HUES48 (cell line): ENCODE measurements around the gene PFDN1.

Experiments
- H3K27ac ChIP-seq: one replicate; pipeline ENCODE4 v1.7.0; 2013; ENCODE audit warnings: low read depth, low read length, inconsistent platforms
- H3K27me3 ChIP-seq: 2 replicates; pipeline ENCODE4 v1.6.1; 2013; ENCODE audit warnings: mild to moderate bottlenecking, low read length; ENCODE audit not compliant: control insufficient read depth, insufficient read depth
- H3K36me3 ChIP-seq: 2 replicates; pipeline ENCODE4 v1.6.1; 2013; ENCODE audit warnings: low read length; ENCODE audit not compliant: control insufficient read depth, insufficient read depth
- H3K4me1 ChIP-seq: 2 replicates; pipeline ENCODE4 v1.6.1; 2013; ENCODE audit warnings: mild to moderate bottlenecking, low read length; ENCODE audit not compliant: control insufficient read depth, insufficient read depth
- H3K4me3 ChIP-seq: 2 replicates; pipeline ENCODE4 v1.5.1; 2013; ENCODE audit warnings: mild to moderate bottlenecking, low read depth, low read length
- H3K9ac ChIP-seq: 2 replicates; pipeline ENCODE4 v1.6.1; 2013; ENCODE audit warnings: mild to moderate bottlenecking, low read depth, low read length, moderate library complexity
- H3K9me3 ChIP-seq: 2 replicates; pipeline ENCODE4 v1.6.1; 2013; ENCODE audit warnings: low read length; ENCODE audit not compliant: control insufficient read depth, insufficient read depth

Gene PFDN1

DNA sequence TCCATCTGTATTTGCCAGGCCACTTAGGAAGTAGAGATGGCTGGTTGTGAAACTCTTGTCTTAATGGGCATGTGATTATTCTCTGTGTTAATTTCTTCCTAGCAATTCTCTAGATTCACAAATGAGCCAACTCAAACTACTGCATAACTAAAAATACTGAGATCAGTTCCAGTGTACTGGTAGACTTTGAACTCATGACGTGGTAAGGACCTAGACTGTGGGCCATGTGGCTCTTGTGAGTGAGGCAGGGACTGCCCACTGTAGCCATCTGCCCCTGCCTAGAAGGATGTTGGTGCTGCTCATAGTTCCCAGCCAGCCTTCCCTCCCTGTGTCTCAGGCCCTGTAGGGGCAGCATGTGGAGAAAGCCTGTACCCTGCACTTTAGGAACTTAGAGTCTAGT lies 80.5 kb downstream of the PFDN1 start:
- no peak overlapping the region for H3K4me3 ChIP-seq
- H3K36me3 ChIP-seq: no peaks in the 10 kb centered on the region
- H3K27ac ChIP-seq: no peak overlapping the region
- no peaks in the 10 kb centered on the region for H3K9me3 ChIP-seq
- no peaks in the 10 kb centered on the region for H3K27me3 ChIP-seq
- H3K9ac ChIP-seq: no peak overlapping the region
- H3K4me1 ChIP-seq: peaks cover 10% of the 10 kb centered on the region; the same call in 1 of the 2 replicates

DNA sequence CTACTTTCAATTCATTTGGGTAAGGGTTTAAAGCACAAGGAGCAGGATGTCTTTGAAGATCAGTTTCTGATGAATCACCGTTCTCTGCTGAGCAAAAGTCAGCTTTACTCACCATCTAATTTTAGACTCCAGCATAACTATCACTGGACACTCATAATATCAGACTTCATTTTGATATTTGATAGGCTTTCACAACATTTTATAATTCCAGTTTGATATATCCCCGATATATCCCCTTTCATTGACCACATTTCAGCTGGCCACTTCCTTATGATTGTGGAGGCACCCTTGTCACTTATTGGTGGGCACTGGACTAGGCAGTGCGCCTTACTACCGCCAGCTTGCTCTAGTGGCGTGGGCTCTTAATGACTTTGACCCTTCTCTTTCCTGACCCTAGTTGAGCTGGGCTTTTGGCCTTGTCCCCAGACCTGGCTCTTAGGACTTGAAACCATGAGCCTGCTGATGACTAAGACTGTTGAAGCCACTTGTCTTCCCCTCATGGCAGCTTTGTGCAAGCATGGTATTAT lies 81.1 kb downstream of the PFDN1 start:
- Histone ChIP-seq H3K9ac (no peak overlapping the region), H3K36me3 (no peaks in the 10 kb centered on the region), H3K4me1 (peaks cover 10% of the 10 kb centered on the region; the same call in 1 of the 2 replicates), H3K27me3 (no peaks in the 10 kb centered on the region), H3K27ac (no peak overlapping the region), H3K4me3 (no peak overlapping the region), H3K9me3 (no peaks in the 10 kb centered on the region)

DNA sequence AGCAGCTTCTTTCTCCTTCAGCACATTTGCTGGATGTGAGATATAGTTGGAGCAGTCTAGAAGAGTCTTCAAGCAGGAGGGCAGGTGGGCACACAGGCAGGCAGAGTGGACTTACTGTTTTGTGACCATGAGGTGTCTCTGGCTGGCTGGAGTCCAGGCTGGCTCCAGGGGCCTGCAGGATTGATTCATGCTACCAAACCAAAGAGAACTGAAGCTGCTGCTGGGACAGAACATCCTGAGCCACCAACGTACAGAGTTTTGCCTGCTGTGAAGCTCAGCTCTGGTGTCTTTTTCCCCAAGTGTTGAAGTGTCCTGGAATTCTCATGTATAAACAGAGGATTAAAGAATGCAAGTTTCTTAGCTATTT lies 82.2 kb downstream of the PFDN1 start:
- Histone ChIP-seq H3K36me3 (no peaks in the 10 kb centered on the region), H3K9ac (no peak overlapping the region), H3K27me3 (no peaks in the 10 kb centered on the region), H3K9me3 (no peaks in the 10 kb centered on the region), H3K27ac (peak overlapping the region; percentile 23), H3K4me1 (peaks cover 17% of the 10 kb centered on the region), H3K4me3 (no peak overlapping the region)

DNA sequence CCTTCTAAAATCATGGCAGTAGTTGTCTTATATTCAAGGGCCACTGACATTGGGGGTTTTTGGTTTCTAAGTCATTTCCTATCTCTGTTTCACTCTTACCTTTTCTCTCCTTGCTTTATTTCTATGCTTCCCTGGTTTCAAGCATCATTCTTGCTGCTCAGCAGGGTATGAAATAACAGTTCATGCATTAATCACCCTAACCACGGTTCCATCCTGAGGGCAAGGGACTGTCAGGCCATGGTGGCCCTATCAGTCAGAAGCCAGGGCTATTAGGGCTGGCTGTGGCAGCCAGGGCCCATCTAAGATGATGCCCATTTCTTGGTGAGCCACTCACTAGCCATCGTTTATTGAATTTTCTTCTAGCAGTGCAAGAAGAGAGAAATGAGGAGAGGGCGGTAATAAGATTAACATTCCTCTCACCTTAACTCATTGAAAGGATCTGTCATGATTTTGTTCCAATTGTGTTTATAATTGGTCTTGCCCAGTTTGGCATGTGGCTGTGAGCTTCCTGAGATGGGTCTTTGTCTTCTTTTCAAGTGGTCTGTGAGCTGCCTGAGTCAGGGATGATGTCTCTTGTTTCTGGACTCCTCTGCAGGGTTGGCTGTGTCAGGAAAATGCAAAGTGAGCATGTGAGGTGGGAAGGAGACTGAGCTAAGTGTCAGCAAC lies 82.7 kb downstream of the PFDN1 start:
- no peaks in the 10 kb centered on the region for H3K9me3 ChIP-seq
- H3K27me3 ChIP-seq: no peaks in the 10 kb centered on the region
- H3K4me3 ChIP-seq: no peak overlapping the region
- H3K36me3 ChIP-seq: no peaks in the 10 kb centered on the region
- no peak overlapping the region for H3K27ac ChIP-seq
- H3K9ac ChIP-seq: no peak overlapping the region
- peaks cover 20% of the 10 kb centered on the region for H3K4me1 ChIP-seq

DNA sequence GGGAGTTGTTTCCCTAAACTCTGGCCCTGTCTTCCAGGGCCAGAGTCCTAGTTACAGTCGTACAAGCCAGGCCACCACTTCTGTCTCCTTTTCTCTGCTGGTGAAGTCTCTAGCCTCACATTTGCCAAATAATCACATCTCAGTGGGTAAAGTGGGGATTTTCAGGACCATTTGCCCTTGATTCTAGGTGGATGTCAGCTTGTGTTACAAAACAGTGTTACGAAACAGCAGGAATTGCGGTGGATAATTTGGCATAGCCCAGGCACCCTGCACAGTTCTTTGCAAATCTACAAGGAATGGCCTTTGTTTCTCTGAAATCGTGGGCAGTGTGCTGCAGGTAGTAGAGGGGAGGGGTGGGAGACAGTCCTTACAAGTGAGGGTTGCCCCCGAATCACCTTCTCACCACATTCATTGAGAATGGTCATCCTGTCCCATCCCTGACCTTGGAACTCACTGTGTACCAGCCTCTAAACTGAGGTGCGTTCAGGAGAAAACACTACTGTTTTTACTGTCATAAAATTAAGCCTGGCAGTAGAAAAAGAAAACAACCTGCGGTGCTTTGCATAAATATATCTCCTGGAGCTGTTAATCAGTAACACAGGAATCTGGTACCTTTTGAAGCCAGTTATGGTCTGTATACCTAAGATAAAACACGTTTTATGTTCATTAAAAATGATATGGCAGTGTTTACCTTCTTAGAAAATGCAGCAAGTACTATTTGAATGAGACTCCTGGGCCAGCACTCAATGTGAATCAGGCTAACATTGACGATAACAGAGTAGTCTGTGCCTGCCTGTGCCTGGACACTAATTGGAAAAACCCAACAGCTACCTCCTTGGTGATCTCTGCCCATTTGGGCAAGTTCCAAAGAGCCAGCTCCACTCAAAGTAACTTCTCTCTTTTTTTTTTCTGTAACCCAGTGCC lies 83.6 kb downstream of the PFDN1 start:
- Histone ChIP-seq H3K4me1 (peaks cover 20% of the 10 kb centered on the region), H3K27me3 (no peaks in the 10 kb centered on the region), H3K9ac (no peak overlapping the region), H3K27ac (no peak overlapping the region), H3K9me3 (no peaks in the 10 kb centered on the region), H3K36me3 (no peaks in the 10 kb centered on the region), H3K4me3 (no peak overlapping the region)

DNA sequence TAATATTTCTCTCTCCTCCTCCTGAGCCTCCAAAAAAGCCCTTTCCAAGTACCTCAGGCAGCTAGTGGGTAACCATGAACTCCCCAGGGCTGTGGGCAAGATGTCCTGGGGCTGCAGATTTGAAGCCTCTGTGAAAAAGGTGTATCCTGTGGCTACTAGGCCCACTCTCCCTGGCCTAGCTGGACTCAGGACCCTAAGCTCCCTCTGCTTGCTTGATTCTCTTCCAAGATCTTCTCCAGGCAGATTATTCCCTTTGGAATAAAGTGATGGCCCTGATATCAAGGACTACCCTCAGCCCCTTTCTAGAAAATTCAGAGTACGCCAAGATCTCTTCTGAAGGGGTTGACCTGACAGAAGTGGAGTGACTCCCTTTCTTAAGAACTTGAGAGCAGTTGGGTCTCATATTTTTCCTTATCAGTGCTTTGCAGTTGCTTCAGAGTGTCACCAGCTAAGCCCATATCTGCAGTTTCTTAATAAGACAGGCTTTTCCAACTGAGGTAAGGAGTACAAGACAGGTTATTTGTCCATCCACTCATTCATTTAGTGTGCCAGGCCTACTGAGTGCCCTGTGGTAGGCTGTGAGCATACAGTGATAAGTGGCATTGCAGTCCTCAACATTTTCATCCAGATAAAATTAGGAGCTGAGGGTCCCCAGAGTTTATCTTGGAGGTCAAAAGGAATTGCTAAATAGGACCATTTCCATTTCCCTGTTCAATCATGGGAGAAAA lies 85.4 kb downstream of the PFDN1 start:
- Histone ChIP-seq H3K27ac (no peak overlapping the region), H3K9ac (no peak overlapping the region), H3K36me3 (no peaks in the 10 kb centered on the region), H3K27me3 (no peaks in the 10 kb centered on the region), H3K4me3 (no peak overlapping the region), H3K4me1 (peaks cover 20% of the 10 kb centered on the region), H3K9me3 (no peaks in the 10 kb centered on the region)

DNA sequence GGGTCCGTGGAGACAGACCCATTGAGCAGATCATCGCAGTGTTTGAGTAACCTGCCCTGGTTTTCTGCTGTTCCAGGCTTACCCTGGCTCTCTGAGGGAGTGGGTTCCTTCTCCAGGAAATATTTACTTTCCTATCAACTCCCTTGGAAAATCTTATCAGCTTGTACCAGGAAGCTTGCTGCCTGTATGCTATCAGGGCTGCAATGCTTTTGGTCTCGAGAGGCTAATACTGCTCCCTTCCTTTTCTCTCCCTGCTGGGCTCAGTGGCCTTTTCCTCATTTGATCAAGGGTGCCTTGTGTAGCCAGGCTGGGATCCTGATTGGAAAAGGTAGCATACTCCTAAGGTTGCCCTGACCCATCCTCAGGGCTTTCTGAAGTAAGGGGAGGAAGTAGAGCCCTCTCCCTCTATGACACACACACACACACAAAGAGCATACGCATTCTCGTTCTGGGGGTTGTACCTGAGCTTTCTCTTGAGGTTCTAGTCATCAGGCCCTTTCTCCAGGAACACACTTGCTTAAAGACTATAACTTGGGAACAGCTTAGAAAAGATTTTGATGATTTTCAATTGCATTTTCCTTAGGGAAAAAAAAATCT lies 86.3 kb downstream of the PFDN1 start:
- Histone ChIP-seq H3K4me1 (peaks cover 20% of the 10 kb centered on the region), H3K27ac (no peak overlapping the region), H3K9me3 (no peaks in the 10 kb centered on the region), H3K9ac (no peak overlapping the region), H3K36me3 (no peaks in the 10 kb centered on the region), H3K4me3 (no peak overlapping the region), H3K27me3 (no peaks in the 10 kb centered on the region)

DNA sequence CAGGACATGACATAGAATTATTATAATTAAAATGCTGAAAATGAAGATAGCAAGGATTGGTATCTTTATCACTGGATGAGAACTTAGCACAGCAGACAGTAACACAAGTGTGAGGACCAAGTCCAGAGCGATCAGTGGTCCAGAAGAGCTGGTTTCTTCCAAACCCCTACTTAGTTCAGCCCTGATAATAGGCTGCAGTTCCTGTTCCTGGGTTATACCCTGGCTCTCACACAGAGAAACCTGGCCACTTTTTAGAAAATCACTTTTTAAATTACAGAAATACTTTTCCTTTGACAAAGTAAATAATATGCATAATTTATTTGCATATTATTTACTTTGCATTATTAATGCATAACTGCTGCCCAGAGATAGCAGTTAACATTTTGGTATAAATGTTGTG lies 87.6 kb downstream of the PFDN1 start:
- H3K9ac ChIP-seq: no peak overlapping the region
- H3K27ac ChIP-seq: no peak overlapping the region
- H3K4me1 ChIP-seq: peaks cover 16% of the 10 kb centered on the region
- H3K27me3 ChIP-seq: no peaks in the 10 kb centered on the region
- no peak overlapping the region for H3K4me3 ChIP-seq
- H3K9me3 ChIP-seq: no peaks in the 10 kb centered on the region
- H3K36me3 ChIP-seq: no peaks in the 10 kb centered on the region

DNA sequence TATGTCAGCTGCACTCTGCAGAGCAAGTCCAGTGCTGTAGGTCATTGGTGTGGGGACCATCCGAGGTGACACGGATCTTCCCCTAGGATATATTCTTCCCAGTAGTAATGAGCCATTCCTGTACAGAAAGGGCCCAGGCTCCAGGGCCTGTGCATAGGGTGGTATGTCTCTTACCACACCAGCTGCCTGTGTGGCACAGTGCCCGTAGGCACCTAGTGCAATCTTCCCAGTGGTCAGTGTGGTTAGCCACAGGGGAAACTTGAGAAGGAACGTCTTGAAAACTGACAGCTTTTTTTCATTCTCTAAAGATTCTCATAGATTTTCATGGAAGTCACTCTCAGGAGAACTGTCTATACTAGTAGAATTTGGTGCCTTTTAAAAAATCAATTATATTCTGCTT lies 88.1 kb downstream of the PFDN1 start:
- Histone ChIP-seq H3K9ac (no peak overlapping the region), H3K4me1 (peaks cover 12% of the 10 kb centered on the region), H3K27ac (no peak overlapping the region), H3K27me3 (no peaks in the 10 kb centered on the region), H3K9me3 (no peaks in the 10 kb centered on the region), H3K36me3 (no peaks in the 10 kb centered on the region), H3K4me3 (no peak overlapping the region)

DNA sequence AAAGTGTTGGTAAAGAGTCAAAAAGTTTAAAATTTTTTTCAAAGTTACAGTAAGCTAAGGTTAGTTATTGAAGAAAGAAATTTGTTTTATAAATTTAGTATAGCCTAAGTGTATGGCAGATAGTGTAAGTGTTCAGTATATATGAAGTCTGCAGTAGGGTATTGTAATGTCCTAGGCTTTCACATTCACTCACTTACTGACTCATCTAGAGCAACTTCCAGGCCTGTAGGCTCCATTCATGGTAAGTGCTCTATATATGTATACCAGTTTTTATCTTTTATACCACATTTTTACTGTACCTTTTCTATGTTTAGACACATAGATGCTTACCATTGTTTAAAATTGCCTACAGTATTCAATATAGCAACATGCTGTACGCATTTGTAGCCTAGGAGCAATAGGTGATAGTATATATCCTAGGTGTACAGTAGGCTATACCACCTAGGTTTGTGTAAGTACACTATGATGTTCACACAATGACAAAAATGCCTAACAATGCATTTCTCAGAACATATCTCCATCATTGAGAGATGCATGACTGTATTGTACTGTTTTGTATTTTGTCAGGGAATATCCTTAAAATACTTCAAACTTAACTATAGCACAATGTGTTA lies 89.4 kb downstream of the PFDN1 start:
- H3K9ac ChIP-seq: no peak overlapping the region
- H3K27ac ChIP-seq: no peak overlapping the region
- H3K4me3 ChIP-seq: no peak overlapping the region
- H3K27me3 ChIP-seq: no peaks in the 10 kb centered on the region
- no peaks in the 10 kb centered on the region for H3K9me3 ChIP-seq
- H3K36me3 ChIP-seq: no peaks in the 10 kb centered on the region
- H3K4me1 ChIP-seq: peaks cover 11% of the 10 kb centered on the region
